ENCODE results near the gene STPG4.

The STPG4 gene

DNA sequence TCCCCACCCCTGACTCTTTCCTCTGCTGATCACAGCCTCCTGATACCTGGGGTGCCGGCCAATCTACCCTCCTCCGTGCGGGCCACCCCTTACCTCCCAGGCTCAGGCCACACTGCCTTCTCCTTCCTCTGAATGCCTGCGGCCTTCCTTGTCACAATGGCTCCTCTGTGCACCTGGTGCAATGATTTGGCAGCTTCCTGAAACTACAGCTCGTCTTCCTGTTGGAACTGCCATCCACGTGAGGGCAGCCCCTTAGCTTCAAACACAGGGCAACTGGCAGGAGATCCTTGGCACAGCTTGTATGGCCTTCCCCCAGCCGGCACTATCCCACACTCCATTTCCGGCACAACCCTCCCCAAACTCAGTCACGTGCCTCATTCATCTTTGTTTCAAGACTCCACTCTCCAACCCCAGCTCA is 69.0 kb downstream of the STPG4 start:
- no peak for FAIRE-seq

DNA sequence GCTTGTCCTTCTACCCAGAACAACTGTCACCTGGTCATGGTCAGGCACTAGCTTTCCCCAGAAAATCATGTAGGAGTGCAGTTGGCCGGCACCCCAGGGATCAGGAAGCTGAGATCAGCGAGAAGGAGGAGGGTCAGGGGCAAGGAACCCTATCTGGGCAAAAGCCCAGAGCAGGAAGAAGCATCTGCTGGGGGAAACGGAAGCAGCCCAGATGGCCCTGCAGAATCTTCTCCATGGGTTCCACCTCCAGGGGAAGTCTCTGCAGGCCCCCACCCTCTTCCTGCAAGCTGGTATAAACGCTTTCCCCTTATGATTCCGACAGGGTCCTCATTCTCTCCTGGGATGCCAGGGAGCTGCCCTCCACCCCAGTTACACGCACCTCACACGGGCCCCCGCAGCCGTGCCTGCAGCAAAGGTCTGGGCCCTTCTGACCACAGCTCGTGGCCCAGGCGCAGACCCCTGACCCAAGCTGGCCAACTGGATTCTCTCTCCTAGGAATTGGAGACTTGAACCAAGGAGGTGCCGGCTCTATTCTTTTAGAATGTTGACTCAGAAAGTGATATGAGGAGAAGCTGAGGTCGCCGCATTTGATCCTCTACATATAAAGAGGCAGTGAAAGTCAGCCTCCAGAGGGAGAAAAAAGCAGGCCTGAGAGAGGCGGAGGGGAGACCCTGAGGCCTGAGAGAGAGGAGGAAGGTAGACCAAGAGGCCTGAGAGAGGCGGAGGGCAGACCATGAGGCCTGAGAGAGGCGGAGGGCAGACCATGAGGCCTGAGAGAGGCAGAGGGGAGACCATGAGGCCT is 71.0 kb downstream of the STPG4 start:
- FAIRE-seq: no peak

- no peak for FAIRE-seq
Observed at GRCh38 chr2:47083485-47083884, 71.6 kb downstream of the STPG4 start.

GRCh38 chr2:47083005-47083404 is 72.1 kb downstream of the STPG4 start:
- no peak for FAIRE-seq

DNA sequence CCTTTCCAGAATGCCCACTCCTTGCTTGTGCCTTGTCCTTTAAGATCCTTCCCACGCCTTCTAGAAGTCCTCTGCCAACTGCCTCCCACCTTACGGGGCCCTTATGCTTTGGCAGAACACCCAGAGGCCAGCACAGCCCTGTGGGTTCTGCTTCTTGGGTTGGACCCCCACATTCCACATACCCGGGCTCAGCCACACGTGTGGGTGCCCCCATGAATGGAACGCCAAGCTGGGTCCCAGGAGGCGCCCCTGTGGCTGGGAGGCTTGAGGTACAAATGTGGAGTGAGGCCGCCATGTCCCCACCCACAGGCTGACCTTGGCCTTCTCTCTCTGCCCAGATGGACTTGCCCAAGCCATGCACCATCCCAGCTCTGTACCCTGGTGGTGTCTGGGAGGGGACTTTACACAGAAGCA is 74.2 kb downstream of the STPG4 start:
- FAIRE-seq: no peak

GRCh38 chr2:47079515-47080412 is 75.3 kb downstream of the STPG4 start:
- no peak for FAIRE-seq

GRCh38 chr2:47078541-47079482 is 76.3 kb downstream of the STPG4 start:
- FAIRE-seq: no peak

DNA sequence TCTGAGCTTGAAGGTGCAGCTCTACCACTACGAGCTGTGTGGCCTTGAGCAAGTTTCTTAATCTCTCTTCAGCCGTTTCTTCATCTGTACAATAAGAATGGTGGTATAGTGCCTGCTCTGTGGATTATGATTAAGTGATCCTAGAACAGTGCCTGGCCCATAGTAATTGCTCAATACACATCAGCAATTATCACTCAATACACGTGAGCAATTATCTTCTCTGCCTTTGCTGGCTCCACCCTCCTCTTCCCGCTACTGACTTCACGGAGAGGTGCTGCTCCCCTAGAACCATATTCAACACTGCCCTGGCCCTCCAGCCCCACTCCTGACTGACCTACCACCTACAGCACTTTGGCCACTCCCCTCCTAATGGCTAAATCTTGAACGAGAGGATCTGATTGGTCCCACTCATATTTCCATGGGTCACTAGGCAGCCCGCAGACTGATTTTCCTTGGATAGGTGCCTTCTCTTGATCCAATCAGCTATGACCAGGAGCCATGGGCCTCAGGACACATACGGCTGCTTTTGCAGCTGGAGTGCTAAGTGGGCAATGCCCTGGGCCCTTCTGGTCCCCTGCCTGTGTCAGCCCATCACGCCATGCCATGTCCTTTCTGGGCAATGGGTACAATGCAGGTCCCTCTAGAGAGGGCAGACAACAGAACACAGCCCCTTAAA is 77.5 kb downstream of the STPG4 start:
- FAIRE-seq: no peak

- no peak for FAIRE-seq
Observed at GRCh38 chr2:47076586-47077441, 78.3 kb downstream of the STPG4 start.

DNA sequence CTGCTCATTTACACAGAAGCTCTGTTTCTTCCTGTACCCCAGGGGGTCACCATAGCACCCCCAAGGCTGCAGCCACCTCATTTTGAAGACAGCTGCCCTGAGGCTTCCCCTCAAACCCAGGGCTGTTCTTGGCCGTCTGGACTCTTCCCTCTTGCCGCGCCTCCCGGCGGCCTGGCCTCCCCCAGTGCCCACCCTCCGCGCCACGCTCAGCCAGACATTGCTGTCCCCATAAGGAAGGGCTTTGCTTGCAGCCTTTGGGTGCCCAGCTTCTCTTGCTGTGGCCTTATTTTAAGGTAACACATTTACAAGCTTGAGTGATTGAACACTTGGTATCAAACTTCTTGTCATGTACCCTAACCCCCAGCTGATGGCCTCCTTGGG is 79.0 kb downstream of the STPG4 start:
- no peak for FAIRE-seq

- no peak for FAIRE-seq
Observed at GRCh38 chr2:47075361-47076125, 79.6 kb downstream of the STPG4 start.

GRCh38 chr2:47074691-47075090 is 80.4 kb downstream of the STPG4 start:
- FAIRE-seq: no peak

DNA sequence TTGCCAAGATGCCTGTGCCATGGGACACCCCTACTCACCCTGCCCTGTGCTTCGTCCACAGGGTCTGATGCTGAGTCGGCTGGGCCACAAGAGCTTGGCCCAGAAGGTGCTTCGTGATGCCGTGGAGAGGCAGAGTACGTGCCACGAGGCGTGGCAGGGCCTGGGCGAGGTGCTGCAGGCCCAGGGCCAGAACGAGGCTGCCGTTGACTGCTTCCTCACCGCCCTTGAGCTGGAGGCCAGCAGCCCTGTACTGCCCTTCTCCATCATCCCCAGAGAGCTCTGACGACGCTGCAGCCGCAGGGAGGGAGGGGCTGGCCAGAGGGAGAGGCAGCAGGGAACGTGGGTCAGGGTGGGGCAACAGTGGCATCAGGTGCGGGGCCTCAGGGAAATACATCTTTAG is 81.5 kb downstream of the STPG4 start:
- FAIRE-seq: no peak

DNA sequence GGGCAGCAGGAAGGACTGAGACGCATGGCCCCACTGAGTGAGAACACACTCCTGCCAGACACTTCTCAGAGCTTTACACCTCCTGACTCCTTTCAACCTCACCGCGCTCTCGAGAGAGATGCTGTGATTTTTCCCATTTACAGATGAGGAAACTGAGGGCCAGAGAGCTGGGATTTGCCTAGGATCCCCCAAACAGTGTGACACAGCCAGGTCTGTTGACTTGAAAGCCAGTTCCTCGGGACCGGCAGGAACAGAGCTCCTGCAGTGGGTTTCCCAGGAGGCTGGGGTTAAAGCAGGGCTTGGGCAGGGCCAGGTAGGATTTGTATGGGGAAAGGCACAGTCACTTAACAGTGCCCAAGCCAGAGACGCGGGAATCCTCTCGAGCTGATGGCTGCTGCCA is 81.9 kb downstream of the STPG4 start:
- FAIRE-seq: no peak

DNA sequence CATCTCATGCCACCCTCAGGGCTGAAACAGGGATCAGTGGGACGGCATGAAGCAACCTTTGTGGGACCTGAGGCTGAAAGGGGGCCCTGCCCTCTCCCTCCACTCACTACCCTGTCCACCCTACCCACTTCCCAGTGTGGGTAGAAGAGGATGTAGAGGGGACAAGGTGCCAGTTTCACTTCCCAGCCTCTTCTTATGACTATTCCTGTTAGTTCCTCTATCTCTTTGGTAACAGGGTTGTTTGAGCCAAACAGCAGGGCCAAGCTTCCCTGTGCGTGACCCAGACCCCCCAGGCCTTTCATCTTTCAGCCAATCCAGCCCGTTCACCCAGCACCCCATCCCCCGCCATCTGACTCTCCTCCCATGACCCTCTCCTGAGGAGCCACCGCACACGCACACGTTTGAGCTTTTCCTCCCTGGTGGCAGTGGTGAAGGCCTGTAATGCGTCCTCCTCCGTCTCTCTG is 82.3 kb downstream of the STPG4 start:
- FAIRE-seq: no peak

DNA sequence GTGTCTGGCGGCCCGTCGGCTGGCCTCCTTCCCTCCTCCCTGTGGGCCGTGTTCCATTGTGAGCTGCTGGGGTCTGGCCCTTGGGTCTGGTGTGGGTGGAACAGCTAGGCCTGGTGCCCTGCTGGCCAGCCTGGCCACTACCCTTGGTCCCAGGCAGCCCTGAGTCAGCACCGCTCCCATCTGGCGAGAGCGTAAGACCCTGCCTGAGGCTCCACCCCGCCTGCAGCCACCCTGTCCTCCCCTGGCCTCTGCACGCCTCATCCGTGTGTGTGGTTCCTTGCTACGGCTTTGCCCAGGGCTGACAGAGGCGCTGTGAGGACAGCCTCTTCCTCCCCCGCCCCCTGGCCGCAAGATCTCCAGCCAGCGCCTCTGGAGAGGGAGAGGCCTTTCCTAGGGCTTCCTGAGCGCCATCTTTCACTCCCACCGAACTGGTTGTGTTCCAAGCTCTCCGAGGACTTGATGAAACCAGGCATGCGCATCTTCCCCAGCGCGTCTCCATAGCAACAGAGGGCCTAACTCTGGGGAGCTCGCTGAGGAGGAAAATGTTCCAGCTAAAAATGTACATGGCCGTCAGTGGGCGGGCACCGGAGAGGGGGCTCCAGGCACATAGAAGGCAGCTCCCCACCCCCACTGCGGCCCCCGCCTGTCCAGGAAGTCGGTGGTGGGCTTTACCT is 83.0 kb downstream of the STPG4 start:
- peak; percentile 53 for FAIRE-seq

- FAIRE-seq: no peak
Observed at GRCh38 chr2:47070920-47071824, 83.9 kb downstream of the STPG4 start.

GRCh38 chr2:47070155-47070919 is 84.8 kb downstream of the STPG4 start:
- no peak for FAIRE-seq
